GM21619 (cell line): ENCODE data around the gene FGF14.

Experiments used
- ATAC-seq: cut with Tn5 transposase; IDR thresholded peaks from one replicate; pipeline ENCODE4 v1.9.1; 2021; ENCODE audit not compliant: unreplicated experiment

FGF14 gene

GRCh38 chr13:102260256-102260655 is 141.6 kb downstream of the FGF14 start:
- no peak for ATAC-seq

- ATAC-seq, result no peak
These were observed 146.4 kb downstream of the FGF14 start for GRCh38 chr13:102255409-102255808.

GRCh38 chr13:102251817-102252216 is 150.0 kb downstream of the FGF14 start:
- ATAC-seq, result no peak

GRCh38 chr13:102250448-102250847 is 151.4 kb downstream of the FGF14 start:
- ATAC-seq, result no peak

- no peak for ATAC-seq
These were observed 157.1 kb downstream of the FGF14 start for GRCh38 chr13:102244607-102245227.

- no peak for ATAC-seq
These were observed 161.7 kb downstream of the FGF14 start for GRCh38 chr13:102240110-102240509.

GRCh38 chr13:102237230-102237629 is 164.6 kb downstream of the FGF14 start:
- ATAC-seq, result no peak

GRCh38 chr13:102236830-102237229 is 165.0 kb downstream of the FGF14 start:
- ATAC-seq, result no peak

GRCh38 chr13:102236341-102236740 is 165.5 kb downstream of the FGF14 start:
- no peak for ATAC-seq

- ATAC-seq, result no peak
These were observed 166.2 kb downstream of the FGF14 start for GRCh38 chr13:102235689-102236088.

GRCh38 chr13:102234618-102235017 is 167.2 kb downstream of the FGF14 start:
- no peak for ATAC-seq

- no peak for ATAC-seq
These were observed 168.2 kb downstream of the FGF14 start for GRCh38 chr13:102233566-102234208.

GRCh38 chr13:102231479-102231878 is 170.4 kb downstream of the FGF14 start:
- no peak for ATAC-seq

GRCh38 chr13:102227741-102228140 is 174.1 kb downstream of the FGF14 start:
- no peak for ATAC-seq

GRCh38 chr13:102226591-102226990 is 175.3 kb downstream of the FGF14 start:
- ATAC-seq, result no peak

- no peak for ATAC-seq
These were observed 176.0 kb downstream of the FGF14 start for GRCh38 chr13:102225892-102226291.

GRCh38 chr13:102220681-102221228 is 181.1 kb downstream of the FGF14 start:
- ATAC-seq, result no peak

- ATAC-seq, result no peak
These were observed 186.9 kb downstream of the FGF14 start for GRCh38 chr13:102214956-102215355.

GRCh38 chr13:102212729-102213128 is 189.1 kb downstream of the FGF14 start:
- ATAC-seq, result no peak

- ATAC-seq, result no peak
These were observed 193.5 kb downstream of the FGF14 start for GRCh38 chr13:102208347-102208746.

GRCh38 chr13:102207680-102208342 is 194.0 kb downstream of the FGF14 start:
- ATAC-seq, result no peak

- ATAC-seq, result no peak
These were observed 198.1 kb downstream of the FGF14 start for GRCh38 chr13:102203718-102204117.
